Omental fat pad (tissue), 4 donors: ENCODE data around the gene RFLNA. TPM values are rescaled to one million over a fixed set of nuclear protein-coding genes. Genes with fewer than 3 reads are reported as not detected.

Source experiments
- ATAC-seq: fragments of 150-250 bp; one replicate; pipeline ENCODE4 v1.9.1; 2016; ENCODE audit warnings: mild to moderate bottlenecking, moderate library complexity; ENCODE audit not compliant: low FRiP score
- DNase-seq: peaks from one replicate; pipeline ENCODE4 v3.0.0-alpha.2; 2019; ENCODE audit warnings: low spot score
- CTCF ChIP-seq, 3 donors: fragments of 450-650 bp; IDR thresholded peaks; one replicate each; pipeline ENCODE4 v1.5.1; 2016 to 2017; ENCODE audit warnings: antibody characterized with exemption in 3 of 3, mild to moderate bottlenecking in 3 of 3, moderate library complexity in 2 of 3
- total RNA-seq, 4 donors: library from RNA; depleted of rRNA; stranded (reverse); fragments of >200 nt; gene quantifications; one replicate each; pipeline ENCODE4 v1.1.0, GENCODE V29; 2016

The RFLNA gene
- total RNA-seq, 4 donors from 2014 or later: 0.32 to 23.3 (median 5.1) TPM

GRCh38 chr12:124357616-124358015 is 62.7 kb downstream of the RFLNA start:
- DNase-seq: no peak
- no peak for ATAC-seq
- TF ChIP-seq CTCF (IDR thresholded peaks at IDR 0.05): no peak

DNA sequence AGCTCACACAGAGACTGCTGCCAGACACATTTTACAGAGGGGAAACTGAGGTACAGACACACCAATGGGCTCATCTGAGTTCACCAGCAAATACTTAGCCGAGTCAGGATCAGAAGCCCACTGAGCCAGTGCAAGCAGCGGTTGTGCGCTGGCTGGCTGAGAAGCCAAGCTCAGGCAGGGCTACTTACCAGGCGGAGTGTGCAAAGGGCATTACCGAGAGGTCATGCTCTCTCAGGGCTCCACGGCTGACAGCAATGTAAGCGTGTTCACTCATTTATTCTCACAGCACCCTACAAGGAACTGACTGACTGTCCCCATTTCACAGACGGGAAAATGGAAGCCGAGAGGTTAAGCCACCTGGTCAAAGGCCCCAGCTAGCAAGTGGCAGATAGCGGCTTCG is 63.7 kb downstream of the RFLNA start:
- TF ChIP-seq CTCF (IDR thresholded peaks at IDR 0.05): no peak
- no peak for DNase-seq
- ATAC-seq: no peak

DNA sequence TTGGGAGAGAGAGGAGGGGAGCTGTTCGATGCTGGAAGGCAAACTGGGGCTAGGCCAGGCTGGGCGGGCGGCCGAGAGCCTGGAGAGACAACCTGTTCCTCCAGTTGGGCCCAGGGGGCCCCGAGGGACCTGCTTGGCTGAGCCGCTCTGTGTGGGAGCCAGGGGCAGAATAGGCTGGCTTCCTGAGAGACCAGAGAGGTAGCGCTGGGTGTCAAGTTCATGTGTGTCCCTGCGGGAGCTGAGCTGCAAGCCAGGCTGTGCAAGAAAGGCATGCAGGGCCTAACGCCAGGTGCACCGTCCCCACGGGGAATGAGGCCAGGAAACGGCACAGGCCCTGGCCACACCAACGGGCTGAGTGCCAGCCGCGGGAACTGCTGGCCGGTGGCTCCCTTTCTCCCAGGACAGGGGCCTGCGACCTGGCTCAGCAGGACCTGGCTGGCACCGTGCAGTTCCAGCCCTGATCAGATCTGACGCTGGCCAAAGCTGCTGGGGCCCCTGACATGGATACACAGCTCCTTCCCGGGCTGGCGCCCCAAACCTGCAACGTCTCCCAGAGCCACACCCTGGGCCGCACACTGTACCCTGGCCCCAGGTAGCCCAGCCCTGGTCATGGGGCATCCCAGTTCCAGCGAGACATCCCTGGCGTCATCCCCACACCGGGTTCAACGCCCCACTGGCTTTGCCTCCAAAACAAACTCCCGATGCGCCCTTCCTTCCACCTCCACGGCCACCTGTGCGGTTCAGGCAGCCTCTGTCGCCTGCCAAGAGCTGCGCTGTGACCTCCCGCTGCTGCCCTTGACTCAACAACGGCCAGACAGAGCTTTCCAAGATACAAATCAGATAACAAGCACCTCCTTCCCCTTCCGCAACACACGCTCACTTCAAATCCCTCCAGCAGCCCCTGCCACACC is 65.0 kb downstream of the RFLNA start:
- ATAC-seq (peak; percentile 23), DNase-seq (no peak)
- no peak for TF ChIP-seq CTCF (IDR thresholded peaks at IDR 0.05)

DNA sequence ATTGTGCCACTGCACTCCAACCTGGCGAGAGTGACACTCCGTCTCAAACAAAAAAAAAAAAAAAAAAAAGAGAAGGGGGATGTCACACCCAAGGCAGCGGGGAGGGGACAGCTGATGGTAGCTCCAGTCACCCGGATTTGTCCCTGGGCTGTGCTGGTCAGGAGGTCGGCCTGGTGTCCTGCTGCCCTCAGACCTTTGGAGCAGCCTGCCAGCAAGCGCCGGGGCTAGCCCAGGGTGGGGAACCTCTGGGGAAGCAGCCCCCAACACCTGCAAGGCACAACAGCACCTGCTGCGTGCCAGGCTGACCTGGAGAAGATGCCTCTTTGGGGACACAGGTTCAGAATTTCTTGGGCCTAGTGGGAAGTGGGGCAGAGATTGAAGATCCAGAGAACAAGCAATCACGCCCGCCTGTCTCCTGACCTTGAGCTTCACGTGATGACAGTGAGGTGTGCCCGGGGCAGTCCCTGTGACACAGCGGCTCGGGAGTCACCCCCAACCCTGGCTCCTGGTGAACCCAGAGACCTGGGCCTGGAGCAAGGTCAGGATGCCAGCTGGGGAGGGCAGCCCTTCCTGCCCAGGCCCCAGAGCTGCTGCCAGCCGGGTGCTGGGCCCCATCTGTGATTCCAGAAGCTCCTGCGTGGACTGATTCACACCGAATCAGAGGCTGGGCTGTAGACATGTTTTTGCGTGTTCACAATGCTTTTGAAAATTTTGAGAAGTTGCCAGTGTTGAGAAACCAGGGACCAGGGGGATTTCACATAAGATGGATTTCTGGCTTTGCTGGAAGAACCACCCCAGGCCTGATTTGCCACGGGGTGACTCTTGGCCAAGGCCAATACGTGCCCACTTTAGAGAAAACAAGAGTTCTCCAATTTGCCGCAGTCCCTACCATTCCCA is 66.4 kb downstream of the RFLNA start:
- DNase-seq: no peak
- no peak for TF ChIP-seq CTCF (IDR thresholded peaks at IDR 0.05)
- no peak for ATAC-seq

- TF ChIP-seq CTCF (IDR thresholded peaks at IDR 0.05): no peak
- DNase-seq (no peak), ATAC-seq (no peak)
Measured at GRCh38 chr12:124361996-124362395, 67.1 kb downstream of the RFLNA start.

DNA sequence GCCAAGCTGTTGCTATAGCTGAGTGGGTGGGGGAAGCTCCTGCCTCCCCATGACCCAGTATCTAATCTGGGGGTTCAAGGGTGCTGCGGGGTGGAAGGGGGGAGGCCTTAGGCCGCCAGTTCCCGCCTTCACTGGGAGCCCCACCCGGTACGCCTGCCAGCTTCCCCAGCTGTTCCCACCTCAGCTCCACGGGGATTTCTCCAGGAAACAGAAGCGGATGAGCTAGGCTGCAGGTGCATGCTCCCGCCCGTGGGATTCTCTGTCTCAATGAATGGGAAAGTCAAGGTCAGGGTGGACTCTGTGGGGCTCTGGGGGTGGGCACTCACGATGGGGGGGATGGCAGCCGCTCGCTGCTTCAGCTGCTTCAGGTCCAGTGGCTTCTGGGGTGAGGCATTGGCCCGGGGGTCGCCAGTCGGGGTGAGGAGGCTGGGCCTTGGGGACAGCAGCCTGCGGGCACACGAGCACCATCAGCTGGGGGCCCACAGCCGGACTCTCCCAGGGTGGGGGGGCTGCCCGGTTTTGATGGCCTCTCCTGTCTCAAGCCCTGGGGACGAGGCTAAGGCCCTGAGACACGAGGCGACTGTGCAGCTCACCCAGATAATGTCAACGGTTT is 68.6 kb downstream of the RFLNA start:
- ATAC-seq (no peak), DNase-seq (no peak)
- TF ChIP-seq CTCF (IDR thresholded peaks at IDR 0.05): no peak
